Activated CD8-positive, alpha-beta memory T cell treated with anti-CD3 and anti-CD28 coated beads for 4 hours (primary cell): ENCODE data around the gene FHL3.
"Not testable (repeated sequence)": the region's sequence is repeated elsewhere in the genome, so short reads cannot be mapped to it uniquely, and the experiment has no call there.

Source experiments
- DNase-seq, 2 donors: peaks; one replicate each; pipeline ENCODE4 v3.0.0-alpha.2; 2020; ENCODE audit warnings: low read depth in 2 of 2

The FHL3 gene

GRCh38 chr1:37989361-37989930, 15.9 kb downstream of the FHL3 start:
- no peak for DNase-seq

- no peak for DNase-seq
These were observed 17.6 kb downstream of the FHL3 start for GRCh38 chr1:37987679-37988078.

- DNase-seq = no peak
These were observed 21.8 kb downstream of the FHL3 start for GRCh38 chr1:37983546-37983945.

- DNase-seq = no peak
These were observed 26.8 kb downstream of the FHL3 start for GRCh38 chr1:37978541-37978940.

GRCh38 chr1:37975083-37975482, 30.2 kb downstream of the FHL3 start:
- not testable (repeated sequence) for DNase-seq

- DNase-seq = no peak
These were observed 30.7 kb downstream of the FHL3 start for GRCh38 chr1:37974567-37974966.

GRCh38 chr1:37973684-37974083, 31.6 kb downstream of the FHL3 start:
- not testable (repeated sequence) for DNase-seq

GRCh38 chr1:37965301-37965700, 40.0 kb downstream of the FHL3 start:
- DNase-seq = no peak

- DNase-seq = not testable (repeated sequence)
These were observed 41.2 kb downstream of the FHL3 start for GRCh38 chr1:37964106-37964505.

GRCh38 chr1:37958690-37959089, 46.6 kb downstream of the FHL3 start:
- DNase-seq = no peak

- DNase-seq = no peak
These were observed 49.6 kb downstream of the FHL3 start for GRCh38 chr1:37955685-37956084.

GRCh38 chr1:37954316-37954971, 50.9 kb downstream of the FHL3 start:
- no peak for DNase-seq

- DNase-seq = no peak
These were observed 52.6 kb downstream of the FHL3 start for GRCh38 chr1:37952738-37953137.

GRCh38 chr1:37951783-37952624, 53.3 kb downstream of the FHL3 start:
- DNase-seq = no peak

- DNase-seq = no peak
These were observed 54.1 kb downstream of the FHL3 start for GRCh38 chr1:37951041-37951782.

GRCh38 chr1:37949524-37950152, 55.7 kb downstream of the FHL3 start:
- DNase-seq = no peak

- DNase-seq = no peak
These were observed 56.5 kb downstream of the FHL3 start for GRCh38 chr1:37948841-37949240.

- DNase-seq = no peak
These were observed 57.1 kb downstream of the FHL3 start for GRCh38 chr1:37948166-37948565.

GRCh38 chr1:37947364-37947763, 58.0 kb downstream of the FHL3 start:
- no peak for DNase-seq
